ENCODE measurements around the gene RAET1E. TPM values are rescaled to one million over a fixed set of nuclear protein-coding genes. Genes with fewer than 3 reads are reported as not detected.

The RAET1E gene
- total and polyA plus RNA-seq, 2 donors (not counting 1 experiment from before 2014, with no cell fraction given), result not detected

- Mint-ChIP-seq H3K4me3 (peak overlapping the region; percentile 23), H3K27ac (no peak overlapping the region), H3K27me3 (peaks cover 86% of the 10 kb centered on the region), H3K4me1 (peaks cover 36% of the 10 kb centered on the region), H3K9me3 (ENCODE audit: insufficient read depth) (no peaks in the 10 kb centered on the region)
- ChIA-PET POLR2A (no interaction called here), CTCF (interaction anchor here (0.7 kb wide), 1 partner anchor 94 kb away, joined by 3 read pairs; no protein-coding TSS in a partner anchor)
- Histone ChIP-seq H4K20me1 (ENCODE audit: control insufficient read depth, insufficient read depth, low read length, poor library complexity, severe bottlenecking) (no peaks in the 10 kb centered on the region), H3K79me2 (ENCODE audit: control insufficient read depth, insufficient read depth, low read length) (no peaks in the 10 kb centered on the region), H3K9ac (ENCODE audit: low read length) (no peak overlapping the region), H3K4me2 (replicated peaks; ENCODE audit: low read depth, low read length, poor library complexity, severe bottlenecking) (peak overlapping the region; percentile 60), H3K4me1 (ENCODE audit: control insufficient read depth in 2 of 2, insufficient read depth in 2 of 2, low read length in 2 of 2) (peaks cover 29 to 37% of the 10 kb centered on the region in 2 donors), H3K9me3 (ENCODE audit: control extremely low read depth in 1 of 3, control insufficient read depth in 2 of 3, insufficient read depth in 1 of 3, low read length in 2 of 3) (peaks cover 0 to 34% (median 0%) of the 10 kb centered on the region in 3 donors), H3K36me3 (replicated peaks in 1 of 2; ENCODE audit: control extremely low read depth in 1 of 2, control insufficient read depth in 1 of 2, extremely low read depth in 1 of 2, insufficient read depth in 2 of 2, low read length in 1 of 2) (no peaks in the 10 kb centered on the region), H2AFZ (ENCODE audit: insufficient read depth, low read depth, low read length, poor library complexity, severe bottlenecking) (peak overlapping the region; percentile 46), H3K27ac (ENCODE audit: low read length in 2 of 2) (no peak overlapping the region), H3K4me3 (ENCODE audit: control extremely low read depth in 1 of 5, extremely low read depth in 1 of 5, insufficient read depth in 1 of 5, low read depth in 2 of 5, low read length in 4 of 5) (no peak overlapping the region), H3K27me3 (replicated peaks in 1 of 4; ENCODE audit: control extremely low read depth in 1 of 4, control insufficient read depth in 3 of 4, insufficient read depth in 4 of 4, low read length in 3 of 4) (peaks cover 0 to 71% (median 61%) of the 10 kb centered on the region in 4 experiments)
- intact Hi-C loops (cut with micrococcal nuclease), result loop anchor here (1.0 kb wide), 2 partner anchors 92 to 202 kb away; no protein-coding TSS in a partner anchor
- ATAC-seq (ENCODE audit: low read depth), result peak; percentile 57
- peak; percentile 71 for DNase-seq
- TF ChIP-seq CTCF (IDR thresholded peaks at IDR 0.05), result peak; percentile 71
- TF ChIP-seq EZH2 (IDR thresholded peaks at IDR 0.05; ENCODE audit: borderline replicate concordance, insufficient read depth, low read depth, low read length, poor library complexity, severe bottlenecking), result no peak
- 7% methylated on average over 21 of the region's 31 CpGs for WGBS (ENCODE audit: insufficient coverage)
Observed at GRCh38 chr6:149925974-149926777, 28.3 kb upstream of the RAET1E start.

All from B cell (primary cell).